GM18508 (cell line): ENCODE results near the gene ICAM1.
"Not testable (repeated sequence)": the region's sequence is repeated elsewhere in the genome, so short reads cannot be mapped to it uniquely, and the experiment has no call there.

Experiments
- ATAC-seq: cut with Tn5 transposase; IDR thresholded peaks from one replicate; pipeline ENCODE4 v1.9.1; 2021; ENCODE audit warnings: moderate number of reproducible peaks; ENCODE audit not compliant: insufficient read depth, unreplicated experiment

The ICAM1 gene

DNA sequence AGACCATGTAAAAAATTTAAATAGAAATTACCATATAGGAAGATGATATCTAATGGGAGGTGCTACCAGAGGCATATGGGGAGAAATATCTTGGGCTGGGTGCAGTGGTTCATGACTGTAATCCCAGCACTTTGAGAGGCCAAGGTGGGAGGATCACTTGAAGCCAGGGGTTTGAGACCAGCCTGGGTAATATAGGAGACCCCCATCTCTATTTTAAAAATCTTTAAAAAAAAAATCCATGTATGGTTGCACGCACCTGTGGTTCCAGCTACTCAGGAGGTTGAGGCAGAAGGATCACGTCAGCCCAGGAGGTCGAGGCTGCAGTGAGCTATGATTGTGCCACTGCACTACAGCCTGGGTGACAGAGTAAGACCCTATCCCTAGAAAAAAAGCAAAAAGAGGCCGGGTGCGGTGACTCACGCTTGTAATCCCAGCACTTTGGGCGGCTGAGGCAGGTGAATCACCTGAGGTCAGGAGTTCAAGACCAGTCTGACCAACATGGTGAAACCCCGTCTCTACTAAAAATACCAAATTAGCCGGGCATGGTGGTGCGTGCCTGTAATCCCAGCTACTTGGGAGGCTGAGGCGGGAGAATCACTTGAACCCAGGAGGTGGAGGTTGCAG is 29.0 kb upstream of the ICAM1 start:
- ATAC-seq, result not testable (repeated sequence)

DNA sequence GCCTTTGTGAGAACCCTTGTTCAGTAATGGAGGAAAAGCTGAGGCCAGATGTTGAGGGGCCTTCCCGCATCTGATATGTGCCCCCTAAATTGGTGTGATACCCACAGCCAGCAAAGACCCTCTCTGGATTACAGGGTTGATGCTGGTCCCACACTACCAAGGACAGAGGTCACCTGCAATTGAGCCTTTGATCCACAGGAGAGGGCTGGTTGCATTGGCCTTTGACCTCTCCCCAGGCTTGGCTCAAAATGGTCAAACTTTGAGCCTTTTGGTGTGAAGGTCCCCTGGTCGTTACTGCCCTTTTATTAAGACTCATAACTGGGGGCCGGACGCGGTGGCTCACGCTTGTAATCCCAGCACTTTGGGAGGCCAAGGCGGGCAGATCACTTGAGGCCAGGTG is 27.3 kb upstream of the ICAM1 start:
- no peak for ATAC-seq

DNA sequence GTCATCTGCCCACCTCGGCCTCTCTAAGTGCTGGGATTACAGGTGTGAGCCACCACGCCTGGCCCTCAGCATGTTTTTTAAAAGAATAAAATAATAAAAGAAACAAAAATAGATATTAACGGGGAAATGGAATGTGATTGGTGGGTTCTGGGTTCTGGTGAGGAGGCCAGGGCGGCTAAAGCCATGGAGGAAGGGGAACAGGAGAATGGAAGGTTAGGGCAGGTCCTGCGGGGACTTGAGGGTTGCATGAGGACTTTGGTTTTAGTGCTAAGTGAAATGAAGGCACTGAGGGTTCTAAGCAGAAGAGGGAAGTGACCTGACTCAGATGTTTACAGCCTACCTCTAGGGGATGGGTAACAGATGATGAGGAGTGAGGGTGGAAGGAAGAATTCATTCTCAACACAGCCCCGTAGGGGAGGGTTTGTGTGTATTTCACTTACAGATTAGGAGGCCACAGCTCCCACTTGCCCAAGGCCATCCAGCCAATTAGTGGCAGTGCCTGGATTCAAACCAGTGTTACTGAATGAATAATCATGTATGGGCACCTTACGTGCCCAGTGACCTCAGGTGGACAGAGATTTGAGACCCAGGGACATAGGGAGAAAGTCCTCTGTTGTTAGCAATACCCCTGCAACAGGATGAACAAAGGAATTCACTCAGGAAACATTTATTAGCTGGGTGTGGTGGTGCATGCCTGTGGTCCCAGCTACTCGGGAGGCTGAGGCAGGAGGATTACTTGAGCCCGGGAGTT is 25.6 kb upstream of the ICAM1 start:
- ATAC-seq, result no peak

DNA sequence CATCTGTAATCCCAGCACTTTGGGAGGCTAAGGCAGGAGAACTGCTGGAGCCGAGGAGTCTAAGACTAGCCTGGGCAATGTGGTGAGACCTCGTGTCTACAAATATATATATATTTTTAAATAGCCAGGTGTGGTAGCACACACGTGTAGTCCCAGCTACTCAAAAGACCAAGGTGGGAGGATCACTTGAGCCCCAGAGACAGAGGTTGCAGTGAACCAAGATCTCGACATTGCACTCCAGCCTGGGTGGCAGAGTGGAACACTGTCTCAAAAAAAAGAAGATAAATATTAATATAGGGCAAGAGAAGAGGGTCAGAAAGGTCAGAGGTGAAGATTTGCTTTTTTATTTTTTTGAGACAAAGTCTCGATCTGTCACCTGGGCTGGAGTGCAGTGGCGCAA is 24.4 kb upstream of the ICAM1 start:
- ATAC-seq, result no peak

DNA sequence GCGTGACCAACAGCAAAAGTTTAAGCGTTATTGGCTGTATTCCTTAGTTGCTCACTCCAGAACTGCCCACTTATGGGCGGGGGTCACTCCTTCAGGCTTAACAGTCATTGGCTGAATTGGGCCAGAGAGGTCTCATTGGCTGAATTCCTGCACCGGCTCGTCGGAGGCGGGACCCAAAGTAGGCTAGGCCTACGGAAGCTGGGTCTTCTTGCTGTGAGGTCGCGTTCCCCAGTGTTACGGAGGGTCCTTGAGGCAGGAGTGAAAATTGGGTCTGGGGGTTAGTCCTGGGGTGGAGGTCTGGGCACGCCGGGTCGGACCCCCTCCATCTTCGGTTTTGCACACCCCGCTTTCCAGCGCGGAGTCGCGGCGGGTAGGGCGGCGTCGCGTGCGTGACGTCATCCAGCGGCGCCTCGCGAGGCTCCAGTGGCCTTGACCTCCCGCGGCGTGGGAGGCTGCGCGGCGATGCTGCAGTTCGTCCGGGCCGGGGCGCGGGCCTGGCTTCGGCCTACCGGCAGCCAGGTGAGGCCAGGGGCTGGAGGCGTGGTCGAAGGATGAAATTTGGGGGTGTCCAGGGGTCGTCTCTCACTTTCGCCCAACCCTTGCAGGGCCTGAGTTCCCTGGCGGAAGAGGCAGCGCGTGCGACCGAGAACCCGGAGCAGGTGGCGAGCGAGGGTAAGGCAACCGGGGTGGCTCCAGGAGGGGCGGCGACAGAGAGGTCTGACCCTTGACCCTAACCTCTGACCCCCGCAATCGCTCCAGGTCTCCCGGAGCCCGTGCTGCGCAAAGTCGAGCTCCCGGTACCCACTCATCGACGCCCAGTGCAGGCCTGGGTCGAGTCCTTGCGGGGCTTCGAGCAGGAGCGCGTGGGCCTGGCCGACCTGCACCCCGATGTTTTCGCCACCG is 18.9 kb upstream of the ICAM1 start, which contains the start of gene MRPL4:
Gene MRPL4 (plus strand): TSS at position 423 of the 903 bp plus-strand sequence. CDS start 40 bp downstream, at position 463.
- ATAC-seq, result peak; percentile 76

DNA sequence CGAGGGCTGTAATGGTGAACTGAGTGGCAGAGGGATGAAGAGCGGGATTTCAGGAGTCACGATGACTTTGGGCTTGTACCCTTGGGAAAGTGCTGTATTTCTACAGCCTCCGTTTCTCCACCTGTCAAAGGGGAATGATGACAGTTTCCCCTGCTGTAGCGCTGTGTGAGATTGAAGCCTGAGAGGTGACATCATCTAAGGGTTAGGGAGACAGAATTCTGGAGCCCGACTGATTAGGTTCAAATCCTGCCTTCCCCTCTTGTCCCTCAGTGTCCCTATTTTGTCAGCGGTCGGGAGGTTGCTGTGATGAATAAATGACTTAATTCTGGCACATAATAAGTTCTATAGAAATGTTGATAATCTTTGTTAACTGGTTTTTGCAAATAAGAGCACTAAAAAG is 18.2 kb upstream of the ICAM1 start:
- no peak for ATAC-seq

DNA sequence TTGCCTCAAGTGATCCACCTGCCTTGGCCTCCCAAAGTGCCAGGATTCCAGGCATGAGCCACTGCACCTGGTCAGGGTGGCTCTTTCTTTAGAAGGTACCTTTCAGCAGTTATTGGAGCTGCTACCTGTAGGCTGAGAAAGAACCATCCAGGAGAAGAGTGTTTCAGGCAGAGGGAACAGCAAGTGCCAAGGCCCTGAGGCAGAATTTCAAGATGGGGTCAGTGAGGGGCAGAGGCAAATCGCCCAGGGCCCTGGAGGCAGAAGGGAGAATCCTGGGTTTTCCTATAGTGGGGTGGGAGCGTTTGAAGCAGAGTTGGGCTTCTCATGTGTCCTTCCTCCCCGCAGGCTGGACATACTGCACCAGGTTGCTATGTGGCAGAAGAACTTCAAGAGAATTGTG is 16.7 kb upstream of the ICAM1 start:
- no peak for ATAC-seq

DNA sequence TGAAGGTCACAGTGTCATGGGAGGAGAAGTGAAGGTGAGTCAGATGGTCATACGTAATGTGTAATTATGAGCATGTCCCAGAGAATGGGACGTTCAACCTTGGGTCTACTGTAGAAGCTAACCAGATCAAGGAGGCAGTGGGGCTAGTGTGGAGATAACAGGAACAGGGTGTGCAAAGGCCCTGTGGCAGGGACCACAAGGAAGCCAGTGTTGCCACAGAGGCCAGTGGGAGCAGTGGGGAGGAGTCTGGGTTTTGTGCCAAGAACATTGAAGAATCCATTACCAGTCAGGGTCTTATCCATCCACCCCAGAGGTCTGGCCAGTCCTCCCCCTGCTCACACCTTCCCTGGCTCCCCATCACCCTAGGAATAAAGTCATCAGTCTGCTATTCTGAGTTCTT is 15.6 kb upstream of the ICAM1 start:
- no peak for ATAC-seq

DNA sequence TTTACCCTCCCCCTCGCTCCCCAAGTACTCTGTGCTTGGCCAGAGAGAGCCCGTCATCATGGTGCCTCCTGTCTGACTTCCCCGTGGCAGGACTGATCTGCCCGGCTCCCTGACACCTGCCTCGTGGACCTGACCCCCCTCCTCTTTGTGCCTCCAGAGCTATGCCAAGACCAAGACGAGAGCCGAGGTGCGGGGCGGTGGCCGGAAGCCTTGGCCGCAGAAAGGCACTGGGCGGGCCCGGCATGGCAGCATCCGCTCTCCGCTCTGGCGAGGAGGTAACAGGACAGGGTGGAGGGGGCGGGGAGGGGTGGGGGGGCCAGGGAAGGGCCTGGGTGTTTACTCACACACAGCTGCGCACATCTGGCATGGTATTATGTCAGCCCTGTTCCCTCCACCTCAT is 14.4 kb upstream of the ICAM1 start:
- ATAC-seq, result no peak

DNA sequence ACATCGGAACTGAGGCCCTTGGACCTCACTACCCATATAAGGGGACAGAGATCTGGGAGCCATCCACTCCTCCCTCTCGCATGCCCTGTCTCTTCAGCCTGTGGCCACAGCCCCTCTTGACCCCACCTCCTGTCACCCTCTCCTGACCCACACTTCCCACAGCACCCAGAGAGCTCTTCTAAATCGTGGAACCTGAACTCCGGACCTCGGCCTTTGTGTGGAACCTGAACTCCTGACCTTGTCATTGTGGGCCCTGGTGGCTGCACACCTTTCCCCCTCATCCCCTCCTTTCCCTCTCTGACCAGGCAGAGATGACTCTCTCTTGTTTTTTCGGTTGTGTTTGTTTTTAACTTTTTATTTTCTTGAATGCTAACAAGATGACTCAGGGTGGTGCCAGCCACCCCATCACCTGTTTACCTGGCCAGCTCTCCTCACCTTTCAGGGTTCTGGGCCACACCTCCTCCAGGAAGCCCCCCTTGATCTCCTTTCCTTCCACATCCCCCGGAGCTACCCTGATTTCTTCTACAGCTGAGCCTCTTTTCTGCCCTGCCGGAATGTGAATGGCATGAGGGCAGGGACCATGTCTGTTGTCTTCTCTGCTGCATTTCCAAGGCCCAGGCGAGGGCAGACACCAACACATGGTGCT is 13.8 kb upstream of the ICAM1 start:
- no peak for ATAC-seq

DNA sequence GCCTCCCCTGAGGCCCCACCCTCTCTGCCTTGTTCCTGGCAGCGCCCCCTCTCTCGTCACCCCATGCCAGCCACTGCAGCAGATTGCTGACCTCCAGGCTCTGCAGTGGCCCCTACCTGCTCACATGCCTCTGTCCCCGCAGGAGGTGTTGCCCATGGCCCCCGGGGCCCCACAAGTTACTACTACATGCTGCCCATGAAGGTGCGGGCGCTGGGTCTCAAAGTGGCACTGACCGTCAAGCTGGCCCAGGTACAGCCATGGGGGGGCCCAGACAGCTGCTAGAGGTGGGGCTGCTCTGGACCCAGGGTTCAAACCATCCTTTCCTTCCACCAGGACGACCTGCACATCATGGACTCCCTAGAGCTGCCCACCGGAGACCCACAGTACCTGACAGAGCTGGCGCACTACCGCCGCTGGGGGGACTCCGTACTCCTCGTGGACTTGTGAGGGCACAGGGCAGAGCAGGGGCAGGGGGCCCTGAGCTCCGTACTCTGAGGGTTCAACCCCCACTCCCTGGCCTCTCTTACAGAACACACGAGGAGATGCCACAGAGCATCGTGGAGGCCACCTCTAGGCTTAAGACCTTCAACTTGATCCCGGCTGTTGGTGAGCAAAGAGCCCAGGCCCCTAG is 12.7 kb upstream of the ICAM1 start:
- no peak for ATAC-seq

DNA sequence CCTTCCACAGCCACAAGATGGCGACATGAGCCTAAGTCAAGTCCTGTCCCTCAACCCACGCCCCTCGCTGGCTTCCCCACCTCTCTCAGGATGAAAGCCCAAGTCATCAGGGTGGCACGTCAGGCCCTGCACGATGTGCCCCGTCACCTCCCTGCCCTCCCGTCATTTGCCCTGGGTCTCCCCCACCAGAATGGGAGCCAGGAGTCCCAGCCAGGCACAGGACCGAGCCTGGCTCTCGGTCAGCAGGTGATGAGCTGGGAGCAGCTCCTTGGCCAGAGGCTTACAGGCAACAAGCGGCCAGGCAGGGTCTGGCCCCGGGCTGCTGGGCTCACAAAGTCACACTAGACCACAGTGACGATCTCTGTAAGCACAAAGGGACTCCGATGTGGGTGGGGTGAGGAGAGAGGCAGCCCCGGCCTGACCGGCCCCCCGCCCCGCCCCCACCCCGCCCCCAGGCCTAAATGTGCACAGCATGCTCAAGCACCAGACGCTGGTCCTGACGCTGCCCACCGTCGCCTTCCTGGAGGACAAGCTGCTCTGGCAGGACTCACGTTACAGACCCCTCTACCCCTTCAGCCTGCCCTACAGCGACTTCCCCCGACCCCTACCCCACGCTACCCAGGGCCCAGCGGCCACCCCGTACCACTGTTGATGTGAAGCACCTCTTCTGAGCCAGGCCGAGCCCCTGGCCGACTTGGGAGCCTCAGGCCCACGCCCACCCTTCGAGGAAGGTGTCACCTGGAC is 11.6 kb upstream of the ICAM1 start:
- ATAC-seq, result no peak

DNA sequence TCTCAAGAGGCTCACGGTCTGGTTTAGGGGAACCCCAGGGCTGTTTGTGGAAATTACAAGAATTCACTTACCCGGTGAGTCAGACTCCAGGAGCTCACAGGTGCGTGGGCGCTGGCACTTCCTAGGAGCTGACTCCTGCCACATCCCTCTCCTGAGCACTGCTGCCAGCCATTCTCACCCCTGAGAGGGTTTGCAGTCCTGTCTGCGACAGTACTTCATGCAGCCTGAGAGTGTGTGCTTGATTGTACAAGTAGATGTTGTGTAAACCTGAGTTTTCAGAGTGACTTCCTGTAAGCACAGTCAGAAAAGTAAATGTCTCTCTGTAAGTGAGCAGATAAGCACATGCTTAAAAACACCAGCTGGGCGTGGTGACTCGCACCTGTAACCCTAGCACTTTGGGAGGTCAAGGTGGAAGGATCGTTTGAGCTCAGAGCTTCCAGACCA is 10.8 kb upstream of the ICAM1 start:
- ATAC-seq, result no peak

DNA sequence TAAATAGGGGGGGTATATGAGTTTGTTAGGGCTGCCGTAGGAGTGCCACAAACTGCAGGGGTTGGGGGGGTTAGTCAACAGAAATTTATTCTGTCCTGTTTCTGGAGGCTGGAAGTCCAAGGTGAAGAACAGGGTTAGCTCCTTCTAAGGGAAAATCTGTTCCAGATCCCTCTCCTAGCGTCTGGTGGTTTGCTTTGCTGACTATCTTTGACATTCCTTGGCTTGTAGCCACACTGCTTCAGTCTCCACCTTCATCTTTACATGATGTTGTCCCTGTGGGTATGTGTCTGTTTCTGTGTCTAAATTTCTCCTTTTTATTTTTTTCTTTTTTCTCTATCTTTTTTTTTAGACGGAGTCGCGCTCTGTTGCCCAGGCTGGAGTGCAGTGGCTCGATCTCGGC is 8.1 kb upstream of the ICAM1 start:
- ATAC-seq, result no peak

DNA sequence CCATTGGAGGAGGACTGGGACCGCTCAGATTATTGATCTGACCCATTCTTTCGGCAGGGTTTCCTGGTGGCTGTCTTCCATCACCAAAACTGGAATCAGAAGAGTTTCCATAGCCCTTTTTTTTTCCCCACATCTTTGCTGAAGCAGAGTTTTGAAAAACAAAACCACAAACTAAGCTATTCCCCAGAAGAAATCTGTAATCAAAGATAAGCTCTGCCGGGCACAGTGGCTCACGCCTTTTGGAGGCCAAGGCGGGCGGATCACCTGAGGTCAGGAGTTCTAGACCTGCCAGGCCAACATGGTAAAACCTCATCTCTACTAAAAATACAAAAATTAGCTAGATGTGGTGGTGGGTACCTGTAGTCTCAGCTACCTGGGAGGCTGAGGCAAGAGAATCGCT is 4.2 kb upstream of the ICAM1 start:
- no peak for ATAC-seq

DNA sequence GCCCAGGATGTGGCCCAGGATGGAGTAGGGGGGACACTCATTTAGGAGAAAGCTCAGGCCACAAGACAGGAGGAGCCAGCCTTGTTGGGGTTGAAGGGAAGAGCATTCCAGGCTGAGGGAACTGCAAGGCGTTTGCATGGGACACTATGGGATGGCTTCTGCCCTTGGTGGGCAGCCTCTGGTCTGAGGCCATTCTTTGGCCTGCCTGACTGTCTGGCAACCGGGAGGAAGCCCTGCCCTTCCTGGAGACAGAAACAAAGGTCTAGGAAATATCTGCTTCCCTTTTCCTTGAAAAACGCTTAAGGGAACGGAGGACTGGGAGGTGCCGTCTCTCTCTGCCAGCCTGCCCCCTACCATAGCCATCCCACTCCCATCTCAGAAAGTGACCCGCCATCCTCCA is 2.8 kb upstream of the ICAM1 start:
- ATAC-seq, result no peak

DNA sequence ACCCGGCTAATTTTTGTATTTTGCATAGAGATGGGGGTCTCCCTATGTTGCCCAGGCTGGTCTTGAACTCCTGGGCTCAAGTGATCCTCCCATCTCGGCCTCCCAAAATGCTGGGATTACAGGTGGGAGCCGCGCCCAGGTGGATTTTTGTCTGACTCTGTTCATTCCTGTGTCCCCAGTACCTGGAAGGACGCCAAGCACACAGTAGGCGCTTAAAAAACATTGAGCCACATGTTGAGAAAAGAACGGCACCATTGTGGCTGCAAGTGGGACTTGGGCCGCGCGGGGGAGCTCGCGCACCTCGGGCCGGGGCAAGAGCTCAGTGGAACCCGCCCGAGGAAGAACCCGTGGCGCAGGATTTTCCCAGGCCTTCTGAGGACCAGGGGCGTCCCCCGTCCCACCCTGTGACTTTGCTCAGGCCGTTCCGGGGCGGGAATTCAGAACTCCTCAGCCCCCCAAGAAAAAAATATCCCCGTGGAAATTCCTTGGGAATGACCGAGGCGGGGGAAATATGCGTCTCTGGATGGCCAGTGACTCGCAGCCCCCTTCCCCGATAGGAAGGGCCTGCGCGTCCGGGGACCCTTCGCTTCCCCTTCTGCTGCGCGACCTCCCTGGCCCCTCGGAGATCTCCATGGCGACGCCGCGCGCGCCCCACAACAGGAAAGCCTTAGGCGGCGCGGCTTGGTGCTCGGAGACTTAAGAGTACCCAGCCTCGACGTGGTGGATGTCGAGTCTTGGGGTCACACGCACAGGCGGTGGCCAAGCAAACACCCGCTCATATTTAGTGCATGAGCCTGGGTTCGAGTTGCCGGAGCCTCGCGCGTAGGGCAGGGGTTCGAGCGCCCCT is 1.4 kb upstream of the ICAM1 start:
- ATAC-seq, result no peak

DNA sequence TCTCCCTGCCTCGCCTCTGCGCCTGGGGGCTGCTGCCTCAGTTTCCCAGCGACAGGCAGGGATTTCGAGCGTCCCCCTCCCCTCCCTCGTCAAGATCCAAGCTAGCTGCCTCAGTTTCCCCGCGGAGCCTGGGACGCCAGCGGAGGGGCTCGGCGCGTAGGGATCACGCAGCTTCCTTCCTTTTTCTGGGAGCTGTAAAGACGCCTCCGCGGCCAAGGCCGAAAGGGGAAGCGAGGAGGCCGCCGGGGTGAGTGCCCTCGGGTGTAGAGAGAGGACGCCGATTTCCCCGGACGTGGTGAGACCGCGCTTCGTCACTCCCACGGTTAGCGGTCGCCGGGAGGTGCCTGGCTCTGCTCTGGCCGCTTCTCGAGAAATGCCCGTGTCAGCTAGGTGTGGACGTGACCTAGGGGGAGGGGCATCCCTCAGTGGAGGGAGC is 722 bp upstream of the ICAM1 start:
- no peak for ATAC-seq
